Spleen (tissue), 7 donors: ENCODE data around the gene PELO.

ENCODE experiments used
- POLR2AphosphoS5 ChIP-seq, 3 donors: sonication (generic); formaldehyde crosslinking; IDR thresholded peaks; one replicate each; pipeline ENCODE4 v1.5.1; 2017; ENCODE audit warnings: antibody characterized with exemption in 3 of 3
- TF ChIP-seq, protein P1 (sequence below), 11 experiments: fragments of 200-600 bp in 7 of 11; fragments of 450-650 bp in 4 of 11; sonication (generic) in 4 of 11; IDR thresholded peaks in 8 of 11; conservative IDR thresholded peaks in 3 of 11; 1 replicate in 7 of 11; 2 replicates in 4 of 11; pipeline versions ENCODE4 v1.4.0 to v1.8.0; 2016 to 2021; ENCODE audit warnings: antibody characterized with exemption in 11 of 11, inconsistent platforms in 4 of 11, mild to moderate bottlenecking in 1 of 11
- donor health status: DM: no; HTN: no; CAD: no; lungs with moderate emphysema.
- donor health status: DM: no; HTN: no; CAD: no.
- donor health status: DM: no; HTN: no; CAD: no.

DNA sequence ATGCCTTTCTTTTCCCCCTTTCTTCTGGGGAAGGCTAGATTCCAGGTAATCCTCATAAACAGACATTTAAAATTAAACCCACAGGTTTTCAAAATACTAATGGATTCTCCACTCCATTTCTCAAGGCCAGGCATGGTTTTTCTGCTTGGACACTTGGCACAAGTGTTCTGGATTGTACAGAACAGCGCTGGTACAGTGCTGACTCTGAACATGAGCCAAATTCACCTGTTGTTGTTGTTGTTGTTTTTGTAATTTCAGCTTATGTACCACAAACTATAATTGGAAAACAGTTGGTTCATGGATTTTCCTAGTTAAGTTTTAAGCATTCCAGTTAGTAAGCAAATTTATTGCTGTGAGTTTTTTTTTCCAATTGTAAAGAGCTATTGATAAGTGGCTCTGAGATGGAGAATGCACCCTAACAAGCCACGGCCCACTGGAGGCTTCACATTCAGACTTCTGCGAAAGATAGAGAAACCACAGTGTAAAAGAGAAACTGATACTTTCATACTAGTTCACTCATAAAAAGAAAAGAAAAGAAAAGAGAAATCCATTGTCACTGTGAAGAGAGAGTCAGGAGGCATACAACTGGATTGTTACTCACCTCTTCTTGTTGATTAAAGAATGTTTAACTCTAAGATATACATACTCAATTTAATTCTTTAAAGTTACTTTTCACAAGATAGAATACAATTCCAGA lies 16.2 kb upstream of the PELO start:
- TF ChIP-seq, protein P1, sequence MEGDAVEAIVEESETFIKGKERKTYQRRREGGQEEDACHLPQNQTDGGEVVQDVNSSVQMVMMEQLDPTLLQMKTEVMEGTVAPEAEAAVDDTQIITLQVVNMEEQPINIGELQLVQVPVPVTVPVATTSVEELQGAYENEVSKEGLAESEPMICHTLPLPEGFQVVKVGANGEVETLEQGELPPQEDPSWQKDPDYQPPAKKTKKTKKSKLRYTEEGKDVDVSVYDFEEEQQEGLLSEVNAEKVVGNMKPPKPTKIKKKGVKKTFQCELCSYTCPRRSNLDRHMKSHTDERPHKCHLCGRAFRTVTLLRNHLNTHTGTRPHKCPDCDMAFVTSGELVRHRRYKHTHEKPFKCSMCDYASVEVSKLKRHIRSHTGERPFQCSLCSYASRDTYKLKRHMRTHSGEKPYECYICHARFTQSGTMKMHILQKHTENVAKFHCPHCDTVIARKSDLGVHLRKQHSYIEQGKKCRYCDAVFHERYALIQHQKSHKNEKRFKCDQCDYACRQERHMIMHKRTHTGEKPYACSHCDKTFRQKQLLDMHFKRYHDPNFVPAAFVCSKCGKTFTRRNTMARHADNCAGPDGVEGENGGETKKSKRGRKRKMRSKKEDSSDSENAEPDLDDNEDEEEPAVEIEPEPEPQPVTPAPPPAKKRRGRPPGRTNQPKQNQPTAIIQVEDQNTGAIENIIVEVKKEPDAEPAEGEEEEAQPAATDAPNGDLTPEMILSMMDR (IDR thresholded peaks at IDR 0.05 in 8 of 11, conservative IDR thresholded peaks at IDR 0.05 in 3 of 11), result no peak
- no peak for TF ChIP-seq POLR2AphosphoS5 (IDR thresholded peaks at IDR 0.05)
